ENCODE data around the gene MPHOSPH10.

Gene MPHOSPH10

GRCh38 chr2:71191570-71191943 is 61.1 kb downstream of the MPHOSPH10 start:
- no peak overlapping the region for H3K4me2 ChIP-seq (ENCODE audit: low read depth, low read length)
- H3K4me1 ChIP-seq (ENCODE audit: low read length): no peaks in the 10 kb centered on the region

More at GRCh38 chr2:71191570-71191943, 61.1 kb downstream of the MPHOSPH10 start:
- Histone ChIP-seq H4K20me1 (ENCODE audit: insufficient read depth, low read length) (no peaks in the 10 kb centered on the region), H3K27ac (ENCODE audit: low read length) (no peak overlapping the region), H3K9me3 (replicated peaks; ENCODE audit: insufficient read depth, low read length) (no peaks in the 10 kb centered on the region), H3K9ac (ENCODE audit: low read length) (no peak overlapping the region), H3K79me2 (ENCODE audit: low read length) (no peaks in the 10 kb centered on the region), H3K36me3 (replicated peaks; ENCODE audit: insufficient read depth, low read length) (no peaks in the 10 kb centered on the region), H3K4me3 (ENCODE audit: low read length) (no peak overlapping the region), H2AFZ (ENCODE audit: low read length) (no peak overlapping the region), H3F3A (ENCODE audit: insufficient read depth, low read length) (no peaks in the 10 kb centered on the region), H3K27me3 (replicated peaks; ENCODE audit: insufficient read depth, low read length) (no peaks in the 10 kb centered on the region), H3K9me2 (replicated peaks; ENCODE audit: insufficient read depth, low read length) (no peaks in the 10 kb centered on the region)
- no peak for DNase-seq
- TF ChIP-seq, protein P1, sequence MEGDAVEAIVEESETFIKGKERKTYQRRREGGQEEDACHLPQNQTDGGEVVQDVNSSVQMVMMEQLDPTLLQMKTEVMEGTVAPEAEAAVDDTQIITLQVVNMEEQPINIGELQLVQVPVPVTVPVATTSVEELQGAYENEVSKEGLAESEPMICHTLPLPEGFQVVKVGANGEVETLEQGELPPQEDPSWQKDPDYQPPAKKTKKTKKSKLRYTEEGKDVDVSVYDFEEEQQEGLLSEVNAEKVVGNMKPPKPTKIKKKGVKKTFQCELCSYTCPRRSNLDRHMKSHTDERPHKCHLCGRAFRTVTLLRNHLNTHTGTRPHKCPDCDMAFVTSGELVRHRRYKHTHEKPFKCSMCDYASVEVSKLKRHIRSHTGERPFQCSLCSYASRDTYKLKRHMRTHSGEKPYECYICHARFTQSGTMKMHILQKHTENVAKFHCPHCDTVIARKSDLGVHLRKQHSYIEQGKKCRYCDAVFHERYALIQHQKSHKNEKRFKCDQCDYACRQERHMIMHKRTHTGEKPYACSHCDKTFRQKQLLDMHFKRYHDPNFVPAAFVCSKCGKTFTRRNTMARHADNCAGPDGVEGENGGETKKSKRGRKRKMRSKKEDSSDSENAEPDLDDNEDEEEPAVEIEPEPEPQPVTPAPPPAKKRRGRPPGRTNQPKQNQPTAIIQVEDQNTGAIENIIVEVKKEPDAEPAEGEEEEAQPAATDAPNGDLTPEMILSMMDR (IDR thresholded peaks at IDR 0.05; ENCODE audit: low read length): no peak
- no peak for TF ChIP-seq EZH2phosphoT487 (IDR thresholded peaks at IDR 0.05; ENCODE audit: low read length)
- TF ChIP-seq EZH2 (optimal IDR thresholded peaks at IDR 0.05; ENCODE audit: low read depth, low read length): no peak
